GM04504 (cell line): ENCODE measurements around the gene ENG.

ENCODE experiments used
- DNase-seq: peaks from one replicate; pipeline ENCODE4 v3.0.0-alpha.2; 2012; ENCODE audit warnings: low read depth

ENG gene

GRCh38 chr9:127776195-127776923, 78.1 kb downstream of the ENG start:
- no peak for DNase-seq

- no peak for DNase-seq
These were observed 80.5 kb downstream of the ENG start for GRCh38 chr9:127773981-127774380.

GRCh38 chr9:127773272-127773671, 81.2 kb downstream of the ENG start:
- DNase-seq, result no peak

GRCh38 chr9:127772603-127773002, 81.9 kb downstream of the ENG start:
- no peak for DNase-seq

GRCh38 chr9:127771570-127772189, 82.8 kb downstream of the ENG start:
- no peak for DNase-seq

- peak; percentile 91 for DNase-seq
These were observed 83.4 kb downstream of the ENG start for GRCh38 chr9:127770905-127771569.

- DNase-seq, result no peak
These were observed 83.9 kb downstream of the ENG start for GRCh38 chr9:127770583-127770904.

- DNase-seq, result no peak
These were observed 84.4 kb downstream of the ENG start for GRCh38 chr9:127769929-127770582.

GRCh38 chr9:127769101-127769500, 85.4 kb downstream of the ENG start:
- DNase-seq, result no peak

- DNase-seq, result no peak
These were observed 85.8 kb downstream of the ENG start for GRCh38 chr9:127768698-127769097.

- no peak for DNase-seq
These were observed 86.5 kb downstream of the ENG start for GRCh38 chr9:127767909-127768331.

- DNase-seq, result no peak
These were observed 87.0 kb downstream of the ENG start for GRCh38 chr9:127767410-127767809.

GRCh38 chr9:127765418-127765817, 89.0 kb downstream of the ENG start:
- no peak for DNase-seq
